Effector memory CD8-positive, alpha-beta T cell (primary cell): ENCODE results near the gene VEZF1.
A peak's percentile ranks its signal among the peaks of the same experiment; 100 is the strongest.
"Not testable (repeated sequence)": the region's sequence is repeated elsewhere in the genome, so short reads cannot be mapped to it uniquely, and the experiment has no call there.

ENCODE experiments used
- ATAC-seq: fragments of 150-1000 bp; cut with Tn5 transposase; replicated peaks from 2 replicates; pipeline ENCODE4 v1.10.0; 2021; ENCODE audit warnings: mild to moderate bottlenecking, moderate library complexity
- DNase-seq, 3 experiments: peaks; one replicate each; pipeline ENCODE4 v3.0.0; 2021
- H3K27ac Mint-ChIP-seq, 2 donors: one replicate each; pipeline ENCODE4 v1.8.0; 2022; ENCODE audit warnings: mild to moderate bottlenecking in 2 of 2, mixed read lengths in 2 of 2, moderate library complexity in 2 of 2
- H3K27me3 Mint-ChIP-seq, 2 donors: one replicate each; pipeline ENCODE4 v1.8.0; 2022; ENCODE audit warnings: mixed read lengths in 2 of 2
- H3K36me3 Mint-ChIP-seq: one replicate; pipeline ENCODE4 v1.8.0; 2022; ENCODE audit warnings: mild to moderate bottlenecking, moderate library complexity, mixed read lengths; ENCODE audit not compliant: insufficient read depth
- H3K4me1 Mint-ChIP-seq, 2 donors: one replicate each; pipeline ENCODE4 v1.8.0; 2022; ENCODE audit warnings: low read depth in 2 of 2, mixed read lengths in 2 of 2
- H3K4me3 Mint-ChIP-seq, 2 donors: one replicate each; pipeline ENCODE4 v1.8.0; 2022; ENCODE audit warnings: mild to moderate bottlenecking in 2 of 2, mixed read lengths in 2 of 2, moderate library complexity in 2 of 2
- H3K9me3 Mint-ChIP-seq, 2 donors: one replicate each; pipeline ENCODE4 v1.8.0; 2022; ENCODE audit warnings: mixed read lengths in 2 of 2

Gene VEZF1

DNA sequence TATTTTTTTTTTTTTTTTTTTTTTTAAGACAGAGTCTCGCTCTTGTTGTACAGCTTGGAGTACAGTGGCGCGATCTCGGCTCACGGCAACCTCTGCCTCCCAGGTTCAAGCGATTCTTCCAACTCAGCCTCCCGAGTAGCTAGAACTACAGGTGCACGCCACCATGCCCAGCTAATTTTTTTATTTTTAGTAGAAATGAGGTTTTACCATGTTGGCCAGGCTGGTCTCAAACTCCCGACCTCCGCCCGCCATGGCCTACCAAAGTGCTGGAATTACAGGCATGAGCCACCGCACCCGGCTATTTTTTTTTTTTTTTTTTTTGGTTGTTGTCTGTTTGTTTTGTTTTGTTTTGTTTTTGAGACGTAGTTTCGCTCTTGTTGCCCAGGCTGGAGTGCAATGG is 29.7 kb downstream of the VEZF1 start:
- H3K36me3 Mint-ChIP-seq: peaks cover 10% of the 10 kb centered on the region
- not testable (repeated sequence) for H3K9me3 Mint-ChIP-seq, H3K27ac Mint-ChIP-seq, ATAC-seq, H3K4me3 Mint-ChIP-seq, DNase-seq
- H3K4me1 Mint-ChIP-seq: peaks cover 20 to 23% of the 10 kb centered on the region in 2 donors
- peaks cover 27 to 55% of the 10 kb centered on the region in 2 donors for H3K27me3 Mint-ChIP-seq

DNA sequence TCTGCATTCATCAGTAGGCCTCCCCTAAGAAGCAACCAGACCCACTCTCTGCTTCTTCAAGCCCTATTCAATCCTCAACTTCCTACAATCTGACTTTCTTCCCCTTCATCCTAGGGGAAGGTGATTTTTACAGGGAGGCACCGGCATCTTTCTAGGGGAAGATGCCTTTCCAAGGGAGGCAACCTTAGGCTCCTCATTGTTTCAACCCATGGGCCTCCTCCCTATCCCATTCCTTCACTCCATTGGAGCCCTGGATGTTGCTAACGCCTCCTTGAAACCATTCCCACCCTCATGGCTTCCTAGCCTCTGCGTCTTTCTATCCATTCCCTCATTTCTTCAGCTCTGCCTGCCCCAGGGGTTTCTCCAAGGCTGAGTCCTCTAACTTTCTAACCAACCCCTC is 30.2 kb downstream of the VEZF1 start:
- peaks cover 10% of the 10 kb centered on the region for H3K36me3 Mint-ChIP-seq
- H3K27ac Mint-ChIP-seq: no peak overlapping the region
- ATAC-seq (no peak), DNase-seq (no peak)
- H3K27me3 Mint-ChIP-seq: peaks cover 27 to 54% of the 10 kb centered on the region in 2 donors
- H3K4me3 Mint-ChIP-seq: peak overlapping the region in 1 of 2 donors; percentile 34
- peaks cover 21 to 23% of the 10 kb centered on the region in 2 donors for H3K4me1 Mint-ChIP-seq
- H3K9me3 Mint-ChIP-seq: no peaks in the 10 kb centered on the region

DNA sequence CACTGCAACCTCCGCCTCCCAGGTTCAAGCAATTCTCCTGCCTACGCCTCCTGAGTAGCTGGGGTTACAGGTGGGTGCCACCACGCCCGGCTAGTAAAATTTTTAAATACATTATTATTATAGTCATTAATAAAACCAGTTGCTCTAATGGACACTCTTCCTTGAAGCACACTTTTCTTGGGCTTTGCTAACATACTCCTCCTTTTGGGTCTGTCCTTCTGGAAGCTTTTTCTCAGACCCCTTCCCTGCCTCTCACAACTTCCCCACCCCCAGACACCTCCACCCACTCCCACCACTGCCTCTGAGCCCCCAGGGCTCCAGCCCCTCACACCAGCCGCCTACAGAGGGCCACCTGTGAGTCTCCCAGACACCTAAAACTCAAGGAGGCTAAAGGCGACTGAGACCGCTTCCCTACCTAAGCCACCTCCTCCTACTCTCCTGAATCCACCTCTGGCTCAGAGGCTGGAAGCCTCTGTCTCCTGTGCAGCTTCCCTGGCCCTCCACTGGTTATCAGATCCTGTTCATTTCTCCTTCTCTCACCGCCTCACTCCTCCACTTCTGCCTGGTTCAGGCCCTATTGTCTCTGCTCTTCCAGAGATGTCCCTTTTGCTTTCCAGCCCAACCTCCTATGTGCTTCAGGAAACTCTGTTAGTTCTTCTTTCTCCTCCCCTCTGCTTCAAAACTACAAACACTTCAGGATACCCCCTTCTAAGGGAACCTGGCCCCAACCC is 30.8 kb downstream of the VEZF1 start:
- H3K27me3 Mint-ChIP-seq: peaks cover 26 to 50% of the 10 kb centered on the region in 2 donors

DNA sequence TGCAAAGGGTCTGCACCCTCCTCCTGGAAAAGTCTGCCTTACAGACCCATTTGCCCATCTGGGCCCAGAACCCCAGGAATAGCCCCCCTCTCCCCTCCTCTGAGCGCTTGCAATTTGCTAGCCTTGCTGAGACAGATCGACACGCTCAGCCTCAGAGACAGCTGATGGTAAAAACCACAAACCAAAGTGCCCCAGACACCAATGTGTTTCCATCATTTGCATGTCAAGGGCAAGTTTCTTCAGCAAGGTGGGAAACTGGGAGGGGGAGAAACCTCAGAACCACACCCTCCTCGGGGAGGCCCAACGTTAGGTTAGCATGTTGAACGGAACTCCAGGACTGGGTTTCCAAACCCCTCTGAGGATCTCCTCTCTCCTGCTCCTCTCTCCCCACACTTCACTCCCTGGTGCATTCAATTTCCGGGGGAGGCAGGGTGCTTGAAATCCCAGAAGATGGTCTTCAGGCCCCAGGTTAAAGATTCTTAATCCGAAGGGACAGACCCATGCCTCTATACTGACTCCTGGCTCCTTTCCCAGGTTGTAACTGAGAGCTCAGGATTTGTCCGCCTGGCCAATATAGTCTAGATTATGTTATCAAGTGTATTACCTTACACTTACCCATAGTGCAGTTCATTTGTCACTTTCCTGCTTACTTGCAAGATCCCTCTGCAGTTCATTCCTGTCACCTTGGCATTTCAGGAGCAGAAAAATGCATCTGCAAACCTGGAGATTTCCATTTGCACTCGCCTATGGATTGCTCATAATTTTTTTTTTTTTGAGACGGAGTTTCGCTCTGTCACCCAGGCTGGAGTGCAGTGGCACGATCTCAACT is 31.5 kb downstream of the VEZF1 start:
- peaks cover 21 to 44% of the 10 kb centered on the region in 2 donors for H3K27me3 Mint-ChIP-seq
- DNase-seq: peak; percentile 47 to 56 (median 56)
- peaks cover 21 to 23% of the 10 kb centered on the region in 2 donors for H3K4me1 Mint-ChIP-seq
- H3K27ac Mint-ChIP-seq: peak overlapping the region; percentile 22 to 59
- ATAC-seq: peak; percentile 82
- H3K9me3 Mint-ChIP-seq: no peaks in the 10 kb centered on the region
- H3K36me3 Mint-ChIP-seq: peaks cover 10% of the 10 kb centered on the region
- H3K4me3 Mint-ChIP-seq: peak overlapping the region; percentile 80 to 86

More for the DNA sequence above, 30.8 kb downstream of the VEZF1 start:
- ATAC-seq (no peak), DNase-seq (no peak)
- H3K36me3 Mint-ChIP-seq: peaks cover 10% of the 10 kb centered on the region
- peak overlapping the region; percentile 4 to 34 for H3K4me3 Mint-ChIP-seq
- peaks cover 21 to 23% of the 10 kb centered on the region in 2 donors for H3K4me1 Mint-ChIP-seq
- H3K9me3 Mint-ChIP-seq: no peaks in the 10 kb centered on the region
- peak overlapping the region in 1 of 2 donors; percentile 21 for H3K27ac Mint-ChIP-seq

DNA sequence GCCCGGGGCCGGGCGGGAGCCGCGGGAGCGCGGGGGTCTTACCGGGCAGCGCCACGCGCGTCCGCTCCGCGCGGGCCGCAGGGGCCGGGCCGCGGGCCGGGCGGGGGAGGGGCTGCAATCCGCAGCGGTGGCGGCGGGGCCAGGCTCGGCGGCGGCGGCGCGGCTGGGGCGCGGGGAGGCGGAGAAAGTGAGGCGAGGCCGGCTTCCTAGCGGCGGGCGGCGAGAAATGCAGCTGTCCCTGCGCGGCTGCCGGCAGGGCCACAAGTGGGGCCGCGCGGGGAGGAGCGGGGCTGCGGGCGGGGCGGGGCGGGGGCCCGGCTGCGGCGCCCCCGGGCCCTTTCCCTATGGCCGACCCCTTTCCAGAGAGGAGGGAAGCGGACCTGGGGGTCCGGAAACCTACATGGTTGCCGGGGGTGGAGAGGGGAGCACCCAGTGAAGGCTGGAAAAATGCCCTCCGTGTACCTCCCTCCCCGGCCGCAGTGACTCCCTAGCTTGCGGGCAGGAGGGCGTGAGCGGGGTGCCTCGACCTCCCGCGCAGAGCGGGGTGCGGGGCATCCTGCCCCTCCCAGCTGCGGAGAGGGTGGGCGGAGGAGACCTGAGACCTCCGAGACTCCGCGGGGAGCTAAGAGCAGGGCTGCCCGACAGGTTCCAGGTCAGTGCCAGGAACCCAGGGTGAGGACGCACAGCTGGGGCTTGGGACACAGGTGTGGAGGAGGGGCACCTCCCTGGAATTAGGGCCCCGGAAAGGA is 32.7 kb downstream of the VEZF1 start, which contains the start of gene CUEDC1:
Gene CUEDC1 (minus strand): TSS at position 230 of the 749 bp plus-strand sequence. CDS start 69,848 bp downstream, outside the sequence.
- peak within 1 kb of the TSS; percentile 80 to 86 for H3K4me3 Mint-ChIP-seq
- peaks cover 21 to 35% of the 10 kb centered on the region in 2 donors for H3K27me3 Mint-ChIP-seq
- H3K36me3 Mint-ChIP-seq: peaks cover 10% of the 10 kb centered on the region
- ATAC-seq (peak; percentile 72), DNase-seq (peak; percentile 51 to 59 (median 53))
- H3K4me1 Mint-ChIP-seq: peaks cover 27 to 30% of the 10 kb centered on the region in 2 donors
- no peaks in the 10 kb centered on the region for H3K9me3 Mint-ChIP-seq
- peak within 1 kb of the TSS; percentile 22 to 59 for H3K27ac Mint-ChIP-seq

DNA sequence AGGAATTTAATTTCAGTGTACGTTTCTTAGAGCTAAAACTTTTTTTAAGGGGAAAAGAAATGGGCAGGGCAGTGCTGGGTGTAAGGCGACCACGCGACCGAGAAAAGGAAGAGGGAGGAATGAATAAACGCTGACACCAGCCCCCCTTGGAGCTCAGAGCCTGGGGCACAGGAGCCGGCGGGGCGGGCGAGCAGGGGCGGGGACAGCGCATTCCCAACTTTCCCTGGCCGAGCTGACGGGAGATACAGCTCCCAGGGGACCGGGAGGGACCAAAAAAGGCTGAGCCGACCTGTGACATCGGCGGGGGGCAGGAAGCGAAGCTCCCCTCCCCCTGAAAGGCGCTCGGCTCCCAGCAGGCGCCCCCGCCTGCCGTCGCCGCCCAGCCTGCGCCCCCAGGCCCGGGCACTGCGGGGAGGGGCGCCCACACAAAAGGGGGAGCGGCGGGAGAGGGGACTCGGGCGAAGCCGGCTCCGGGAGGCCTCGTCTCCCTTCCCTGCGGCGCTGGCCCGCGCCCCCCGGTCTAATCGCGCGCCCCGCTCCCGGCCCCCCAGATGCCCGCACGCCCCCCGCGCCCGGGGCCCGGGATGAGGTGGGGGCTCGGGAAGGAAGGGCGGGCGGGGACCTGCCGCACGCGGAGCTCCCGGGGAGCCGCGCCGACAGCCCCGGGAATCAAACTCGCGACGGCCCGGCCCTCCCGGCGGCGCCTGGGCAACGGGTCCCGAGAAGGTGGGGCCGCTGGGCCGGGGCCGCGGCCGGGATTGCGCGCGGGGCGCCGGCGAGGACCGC is 33.5 kb downstream of the VEZF1 start:
- no peak for DNase-seq
- Mint-ChIP-seq H3K27ac (no peak overlapping the region), H3K9me3 (no peaks in the 10 kb centered on the region), H3K36me3 (peaks cover 10% of the 10 kb centered on the region), H3K27me3 (peaks cover 20 to 32% of the 10 kb centered on the region in 2 donors), H3K4me1 (peaks cover 27 to 33% of the 10 kb centered on the region in 2 donors), H3K4me3 (peak overlapping the region; percentile 54 to 73)
- no peak for ATAC-seq

DNA sequence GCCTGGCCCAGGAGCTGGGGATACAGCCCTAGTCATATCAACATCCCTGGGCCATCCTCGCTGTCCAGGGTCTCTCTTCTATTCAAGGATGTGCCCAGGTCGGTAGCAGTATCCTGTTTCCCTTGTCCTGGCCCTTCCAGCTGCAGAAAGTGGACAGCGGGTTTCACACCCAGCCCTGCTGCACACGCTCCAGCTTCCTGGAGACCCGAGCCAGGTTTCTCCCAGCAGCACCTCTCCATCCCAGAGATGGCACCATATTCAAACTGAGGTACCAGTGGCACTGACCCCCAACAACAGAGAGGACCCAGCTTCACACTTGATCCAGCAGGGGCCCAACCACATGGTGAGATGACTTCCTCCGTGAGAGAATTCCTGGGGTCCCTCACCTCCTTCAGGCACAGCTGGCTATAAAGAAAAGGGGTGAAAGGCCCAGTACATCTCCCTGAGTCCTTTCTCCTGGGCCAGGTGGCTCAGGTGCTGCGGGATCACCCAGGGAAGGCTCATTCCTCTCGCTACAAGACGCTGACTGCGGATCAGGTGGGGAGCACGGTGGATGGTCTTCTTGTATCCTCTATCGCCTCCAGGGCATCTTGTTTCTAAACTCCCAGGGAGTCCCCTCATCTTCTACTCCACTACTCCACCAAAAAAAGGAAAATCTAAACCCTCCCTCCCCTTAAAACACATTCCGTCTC is 34.2 kb downstream of the VEZF1 start:
- Mint-ChIP-seq H3K4me1 (peaks cover 31 to 39% of the 10 kb centered on the region in 2 donors), H3K27ac (no peak overlapping the region), H3K36me3 (peaks cover 10% of the 10 kb centered on the region), H3K4me3 (peak overlapping the region; percentile 54 to 73), H3K27me3 (peaks cover 13 to 25% of the 10 kb centered on the region in 2 donors), H3K9me3 (no peaks in the 10 kb centered on the region)
- DNase-seq (no peak), ATAC-seq (no peak)

DNA sequence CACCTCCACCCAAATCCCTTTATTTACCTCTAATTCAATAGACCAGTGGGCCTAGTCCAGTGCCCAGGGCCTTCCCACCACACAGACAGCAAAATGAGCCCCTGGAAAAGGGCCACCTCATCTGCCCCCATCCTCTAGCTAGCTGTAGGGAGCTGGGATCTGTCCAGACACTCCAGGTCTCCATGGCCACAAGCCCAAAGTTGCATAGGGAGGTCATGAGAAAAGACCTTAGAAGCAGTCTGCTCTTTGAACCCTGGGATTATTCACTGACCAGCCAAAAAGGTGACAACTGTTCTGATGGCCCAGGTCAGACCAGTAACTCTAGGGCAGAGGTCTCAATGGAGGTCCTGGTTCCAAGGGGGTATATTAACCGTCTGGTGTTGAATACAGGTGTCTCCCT is 34.8 kb downstream of the VEZF1 start:
- no peak for ATAC-seq
- H3K36me3 Mint-ChIP-seq: peaks cover 10% of the 10 kb centered on the region
- H3K4me1 Mint-ChIP-seq: peaks cover 36 to 45% of the 10 kb centered on the region in 2 donors
- DNase-seq: no peak
- no peak overlapping the region for H3K27ac Mint-ChIP-seq
- no peaks in the 10 kb centered on the region for H3K9me3 Mint-ChIP-seq
- peak overlapping the region in 1 of 2 donors; percentile 73 for H3K4me3 Mint-ChIP-seq
- peaks cover 11 to 21% of the 10 kb centered on the region in 2 donors for H3K27me3 Mint-ChIP-seq

DNA sequence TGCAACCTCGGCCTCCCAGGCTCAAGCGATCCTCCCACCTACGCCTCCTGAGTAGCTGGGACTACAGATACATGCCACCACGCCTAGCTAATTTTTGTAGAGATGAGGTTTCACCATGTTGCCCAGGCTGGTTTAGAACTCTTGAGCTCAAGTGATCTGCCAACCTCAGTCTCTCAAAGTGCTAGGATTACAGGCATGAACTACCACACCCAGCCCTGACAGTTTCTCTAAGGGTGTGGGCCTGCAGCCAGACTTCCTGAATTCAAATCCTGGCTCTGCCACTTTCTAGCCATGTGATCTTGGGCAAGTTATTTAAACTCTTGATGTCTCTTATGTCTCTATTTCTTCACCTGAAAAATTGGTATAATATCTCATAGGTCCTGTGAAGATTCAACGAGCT is 38.4 kb downstream of the VEZF1 start:
- ATAC-seq (no peak), DNase-seq (no peak)
- Mint-ChIP-seq H3K9me3 (no peaks in the 10 kb centered on the region), H3K36me3 (no peaks in the 10 kb centered on the region), H3K27me3 (peaks cover 2 to 8% of the 10 kb centered on the region in 2 donors), H3K4me3 (no peak overlapping the region), H3K27ac (no peak overlapping the region), H3K4me1 (peaks cover 24 to 31% of the 10 kb centered on the region in 2 donors)

DNA sequence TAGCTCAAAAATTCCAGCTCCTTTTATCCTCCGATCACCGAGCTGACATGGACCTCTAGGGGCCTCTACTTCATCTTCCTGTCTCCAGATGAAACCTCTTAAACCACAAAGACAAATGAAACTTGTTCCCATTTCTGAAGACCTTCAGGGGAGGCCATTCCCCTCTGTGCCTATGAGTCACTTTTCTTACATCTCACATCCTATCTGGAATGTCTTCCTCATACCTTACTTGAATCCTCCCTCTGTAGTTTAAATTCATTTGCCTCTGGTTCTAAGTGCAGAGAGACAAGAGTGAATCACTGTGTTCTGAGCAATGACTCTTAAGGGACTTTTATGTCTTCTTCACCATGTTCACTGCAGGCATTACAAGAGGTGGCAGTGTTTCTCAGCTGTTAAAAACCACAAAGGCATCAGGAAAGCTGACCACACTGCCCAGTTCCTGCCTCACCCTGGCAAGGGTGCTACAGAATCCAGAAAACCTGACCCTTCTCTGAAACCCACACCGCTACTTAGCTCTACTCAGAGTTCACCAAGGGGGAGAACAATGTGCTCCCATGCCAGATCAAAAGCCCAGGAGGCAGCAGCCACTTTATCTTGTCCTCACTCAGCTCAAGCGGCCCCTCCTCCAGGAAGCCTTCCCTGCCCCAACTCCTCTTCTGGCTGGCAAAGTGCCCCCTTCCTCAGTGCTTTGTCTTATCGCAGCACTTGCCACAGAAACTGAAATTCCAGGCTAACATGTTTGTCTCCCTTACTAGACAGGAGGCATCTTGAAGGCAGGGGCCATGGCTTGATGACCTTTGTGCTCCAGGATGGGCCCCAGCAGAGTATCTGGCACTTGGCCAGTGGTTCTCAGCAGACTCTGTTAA is 39.3 kb downstream of the VEZF1 start:
- Mint-ChIP-seq H3K4me1 (peaks cover 20 to 31% of the 10 kb centered on the region in 2 donors), H3K4me3 (peak overlapping the region in 1 of 2 donors; percentile 1), H3K27me3 (peaks cover 2 to 7% of the 10 kb centered on the region in 2 donors), H3K36me3 (no peaks in the 10 kb centered on the region), H3K9me3 (no peaks in the 10 kb centered on the region), H3K27ac (peak overlapping the region; percentile 5 to 32)
- DNase-seq (no peak), ATAC-seq (peak; percentile 18)

DNA sequence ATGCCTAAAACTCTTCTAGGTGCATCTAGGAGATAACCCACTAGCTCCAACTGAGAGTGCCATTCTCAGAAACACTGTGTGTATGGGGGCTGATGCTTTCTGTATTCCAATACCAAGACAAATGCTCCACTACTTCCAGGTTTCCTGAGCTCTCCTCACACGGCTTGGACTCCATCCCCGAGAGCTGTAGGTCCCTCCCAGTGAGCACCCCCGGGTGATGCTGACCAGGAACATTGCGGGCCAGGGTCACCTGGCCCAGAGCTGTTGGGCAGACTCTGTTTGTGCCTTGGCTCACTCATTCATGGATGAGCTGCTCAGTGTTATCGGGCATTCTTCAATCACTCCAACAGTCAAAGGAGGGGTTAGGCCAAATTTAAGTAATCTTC is 39.9 kb downstream of the VEZF1 start:
- DNase-seq: no peak
- H3K4me1 Mint-ChIP-seq: peaks cover 20 to 31% of the 10 kb centered on the region in 2 donors
- no peaks in the 10 kb centered on the region for H3K9me3 Mint-ChIP-seq
- no peak for ATAC-seq
- peak overlapping the region; percentile 5 to 32 for H3K27ac Mint-ChIP-seq
- H3K36me3 Mint-ChIP-seq: no peaks in the 10 kb centered on the region
- H3K27me3 Mint-ChIP-seq: peaks cover 3 to 13% of the 10 kb centered on the region in 2 donors
- H3K4me3 Mint-ChIP-seq: no peak overlapping the region
